ENCODE data around the gene NR2C2.
A peak's percentile ranks its signal among the peaks of the same experiment; 100 is the strongest.

NR2C2 gene

DNA sequence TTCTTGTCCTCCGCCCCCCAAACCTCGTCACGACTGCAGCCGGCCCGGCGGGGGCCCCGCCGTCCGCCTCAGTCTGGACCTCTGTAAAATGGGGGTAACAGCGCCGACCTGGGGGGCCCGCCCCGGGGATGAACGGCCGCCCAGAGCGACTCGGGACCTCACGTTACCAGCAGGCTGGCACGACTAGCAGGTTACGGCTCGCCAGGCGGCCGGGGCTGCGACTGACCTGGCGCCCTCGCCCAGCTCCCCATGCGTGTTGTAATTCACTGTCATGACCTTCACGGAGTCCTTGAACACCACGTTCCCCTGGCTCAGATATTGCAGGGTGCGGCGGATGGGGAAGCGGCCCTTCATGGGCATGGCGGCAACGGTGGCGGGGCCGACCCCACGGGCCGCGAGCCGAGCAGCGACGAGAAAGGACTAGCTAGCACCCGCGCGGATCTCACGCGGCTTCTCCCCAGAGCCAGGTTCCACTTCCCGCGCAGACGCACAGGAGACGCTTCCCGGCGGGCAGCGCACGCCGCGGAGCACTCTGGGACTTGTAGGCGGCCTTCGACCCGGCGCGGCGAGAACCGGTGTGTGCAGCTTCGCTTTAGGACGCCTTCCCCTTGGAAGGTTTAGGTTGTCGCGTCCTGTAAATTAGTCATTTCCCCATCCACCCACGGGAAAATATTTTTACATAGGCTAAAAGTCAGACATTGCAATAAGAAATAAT, 117.6 kb downstream of the NR2C2 start, which contains the start of gene MRPS25:
TSS of gene MRPS25 (minus strand) at position 481 of the 715 bp plus-strand sequence. CDS start at position 360, 121 bp downstream.
- DNase-seq (ENCODE audit: low read depth), result peak; percentile 93
- TF ChIP-seq, protein P1, sequence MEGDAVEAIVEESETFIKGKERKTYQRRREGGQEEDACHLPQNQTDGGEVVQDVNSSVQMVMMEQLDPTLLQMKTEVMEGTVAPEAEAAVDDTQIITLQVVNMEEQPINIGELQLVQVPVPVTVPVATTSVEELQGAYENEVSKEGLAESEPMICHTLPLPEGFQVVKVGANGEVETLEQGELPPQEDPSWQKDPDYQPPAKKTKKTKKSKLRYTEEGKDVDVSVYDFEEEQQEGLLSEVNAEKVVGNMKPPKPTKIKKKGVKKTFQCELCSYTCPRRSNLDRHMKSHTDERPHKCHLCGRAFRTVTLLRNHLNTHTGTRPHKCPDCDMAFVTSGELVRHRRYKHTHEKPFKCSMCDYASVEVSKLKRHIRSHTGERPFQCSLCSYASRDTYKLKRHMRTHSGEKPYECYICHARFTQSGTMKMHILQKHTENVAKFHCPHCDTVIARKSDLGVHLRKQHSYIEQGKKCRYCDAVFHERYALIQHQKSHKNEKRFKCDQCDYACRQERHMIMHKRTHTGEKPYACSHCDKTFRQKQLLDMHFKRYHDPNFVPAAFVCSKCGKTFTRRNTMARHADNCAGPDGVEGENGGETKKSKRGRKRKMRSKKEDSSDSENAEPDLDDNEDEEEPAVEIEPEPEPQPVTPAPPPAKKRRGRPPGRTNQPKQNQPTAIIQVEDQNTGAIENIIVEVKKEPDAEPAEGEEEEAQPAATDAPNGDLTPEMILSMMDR (IDR thresholded peaks at IDR 0.05; ENCODE audit: low read depth, low read length), result no peak
- peak; percentile 96 for TF ChIP-seq MYC (IDR thresholded peaks at IDR 0.05; ENCODE audit: low read depth, low read length)
- TF ChIP-seq, protein P2, sequence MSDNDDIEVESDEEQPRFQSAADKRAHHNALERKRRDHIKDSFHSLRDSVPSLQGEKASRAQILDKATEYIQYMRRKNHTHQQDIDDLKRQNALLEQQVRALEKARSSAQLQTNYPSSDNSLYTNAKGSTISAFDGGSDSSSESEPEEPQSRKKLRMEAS (IDR thresholded peaks at IDR 0.05; ENCODE audit: low read depth, low read length), result peak; percentile 91
- peak; percentile 97 for TF ChIP-seq POLR2A (IDR thresholded peaks at IDR 0.05; ENCODE audit: extremely low read depth, insufficient read length)
- H3K4me3 ChIP-seq (ENCODE audit: low read depth, low read length), result peak within 1 kb of the TSS; percentile 87

DNA sequence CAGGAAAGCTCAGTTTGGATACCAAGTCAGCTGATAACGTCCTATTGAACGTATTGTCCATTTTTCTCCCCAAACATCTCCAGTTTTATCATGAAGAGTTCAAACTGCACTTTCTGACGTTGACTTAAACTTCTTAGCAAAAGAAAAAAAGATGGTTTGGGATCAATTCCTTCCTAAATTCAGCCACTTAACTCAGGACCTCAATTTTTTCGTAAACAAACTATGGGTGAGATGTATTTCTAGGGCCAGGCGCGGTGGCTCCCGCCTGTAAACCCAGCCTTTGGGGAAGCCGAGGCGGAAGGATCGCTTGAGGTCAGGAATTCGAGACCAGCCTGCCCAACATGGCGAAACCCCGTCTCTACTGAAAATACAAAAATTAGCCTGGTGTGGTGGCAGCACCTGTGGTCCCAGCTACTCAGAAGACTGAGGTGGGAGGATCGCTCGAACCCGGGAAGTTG, 118.2 kb downstream of the NR2C2 start:
- no peak for DNase-seq (ENCODE audit: low read depth)
- TF ChIP-seq, protein P1 (IDR thresholded peaks at IDR 0.05; ENCODE audit: low read depth, low read length), result no peak
- TF ChIP-seq, protein P2 (IDR thresholded peaks at IDR 0.05; ENCODE audit: low read depth, low read length), result no peak
- TF ChIP-seq POLR2A (IDR thresholded peaks at IDR 0.05; ENCODE audit: extremely low read depth, insufficient read length), result no peak
- TF ChIP-seq MYC (IDR thresholded peaks at IDR 0.05; ENCODE audit: low read depth, low read length), result no peak

DNA sequence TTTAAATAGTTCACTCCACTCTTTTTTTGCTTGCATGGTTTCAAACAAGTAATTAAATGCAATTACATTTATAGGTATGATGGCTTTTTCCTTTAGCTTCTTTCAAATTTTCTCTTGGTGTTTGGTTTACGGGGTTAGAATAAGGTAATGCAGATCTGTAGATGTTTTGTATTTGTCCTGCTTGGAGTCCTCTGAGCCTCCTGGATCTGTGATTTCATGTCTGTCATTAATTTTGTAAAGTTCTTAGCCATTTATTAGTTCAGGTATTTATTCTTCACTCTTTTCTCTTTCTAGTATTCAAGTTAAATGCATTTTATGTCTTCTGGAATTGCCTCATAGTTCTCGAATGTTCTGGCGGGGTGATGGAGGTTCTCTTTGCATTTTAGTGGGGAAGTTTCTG, 119.1 kb downstream of the NR2C2 start:
- DNase-seq (ENCODE audit: low read depth), result no peak
- no peak for TF ChIP-seq MYC (IDR thresholded peaks at IDR 0.05; ENCODE audit: low read depth, low read length)
- TF ChIP-seq POLR2A (IDR thresholded peaks at IDR 0.05; ENCODE audit: extremely low read depth, insufficient read length), result no peak
- TF ChIP-seq, protein P1 (IDR thresholded peaks at IDR 0.05; ENCODE audit: low read depth, low read length), result no peak
- TF ChIP-seq, protein P2 (IDR thresholded peaks at IDR 0.05; ENCODE audit: low read depth, low read length), result no peak
- no peak overlapping the region for H3K4me3 ChIP-seq (ENCODE audit: low read depth, low read length)

More for the DNA sequence above, 118.2 kb downstream of the NR2C2 start:
- H3K4me3 ChIP-seq (ENCODE audit: low read depth, low read length), result peak overlapping the region; percentile 52

DNA sequence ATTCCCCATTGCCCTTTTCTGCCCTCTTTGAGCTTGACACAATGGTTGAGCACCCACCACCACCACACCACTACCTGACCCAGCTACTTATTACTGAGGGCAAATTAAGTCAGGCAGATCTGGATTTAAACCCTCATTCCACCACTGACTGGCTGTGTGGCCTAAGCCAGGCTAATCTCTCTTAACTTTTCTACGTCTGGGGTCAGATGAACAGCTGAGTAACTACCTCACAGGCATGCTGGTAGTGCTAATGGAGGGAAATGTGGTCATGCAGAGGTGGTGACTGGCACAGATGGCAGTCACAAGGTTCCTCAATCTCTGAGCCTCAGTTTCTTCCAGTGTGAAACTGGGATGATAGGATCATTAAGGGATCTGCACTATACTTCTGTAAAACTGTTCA, 122.1 kb downstream of the NR2C2 start:
- H3K4me3 ChIP-seq (ENCODE audit: low read depth, low read length), result no peak overlapping the region
- no peak for DNase-seq (ENCODE audit: low read depth)
- TF ChIP-seq, protein P2 (IDR thresholded peaks at IDR 0.05; ENCODE audit: low read depth, low read length), result no peak
- no peak for TF ChIP-seq POLR2A (IDR thresholded peaks at IDR 0.05; ENCODE audit: extremely low read depth, insufficient read length)
- TF ChIP-seq MYC (IDR thresholded peaks at IDR 0.05; ENCODE audit: low read depth, low read length), result no peak
- TF ChIP-seq, protein P1 (IDR thresholded peaks at IDR 0.05; ENCODE audit: low read depth, low read length), result no peak

DNA sequence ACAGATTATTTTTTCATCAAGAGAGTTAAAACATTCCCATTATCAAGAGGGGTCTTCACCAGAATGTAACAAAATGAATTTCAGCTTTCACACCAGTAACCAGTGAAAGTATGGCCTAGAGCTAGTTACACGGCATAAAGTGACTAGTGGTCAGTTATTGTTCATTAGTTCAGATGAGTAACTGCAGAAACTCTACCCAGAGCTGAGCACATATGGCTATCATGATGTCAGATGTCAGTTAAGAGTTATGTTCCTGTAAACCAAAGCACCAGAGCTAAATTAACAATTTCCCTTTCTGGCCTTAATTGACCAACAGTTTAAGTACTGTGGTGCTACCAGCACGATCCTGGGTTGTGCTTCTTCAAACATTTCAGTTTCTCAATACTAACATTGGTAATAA, 124.3 kb downstream of the NR2C2 start:
- DNase-seq (ENCODE audit: low read depth), result no peak

More for the DNA sequence above, 124.3 kb downstream of the NR2C2 start:
- TF ChIP-seq, protein P1 (IDR thresholded peaks at IDR 0.05; ENCODE audit: low read depth, low read length), result no peak
- TF ChIP-seq MYC (IDR thresholded peaks at IDR 0.05; ENCODE audit: low read depth, low read length) (no peak), POLR2A (IDR thresholded peaks at IDR 0.05; ENCODE audit: extremely low read depth, insufficient read length) (no peak)
- TF ChIP-seq, protein P2 (IDR thresholded peaks at IDR 0.05; ENCODE audit: low read depth, low read length), result no peak
- H3K4me3 ChIP-seq (ENCODE audit: low read depth, low read length), result no peak overlapping the region

All from NB4 (cell line).